CD14-positive monocyte (primary cell): Measurements from ENCODE around the gene SLC22A4. TPM values are rescaled to one million over a fixed set of nuclear protein-coding genes. Genes with fewer than 3 reads are reported as not detected.

Experiments
- DNase-seq, 3 donors: peaks; one replicate each; pipeline ENCODE4 v3.0.0-alpha.2; 2011 to 2022
- H2AFZ ChIP-seq: 2 replicates; pipeline ENCODE4 v1.6.0; 2012; ENCODE audit warnings: mild to moderate bottlenecking, low read depth, low read length, inconsistent platforms; ENCODE audit not compliant: insufficient read depth, poor library complexity, severe bottlenecking
- H3K27ac ChIP-seq, 2 donors: 1 replicate in 1 of 2; 2 replicates in 1 of 2; pipeline ENCODE4 v1.5.1; 2012 to 2013; ENCODE audit warnings: low read length in 2 of 2, control low read depth in 1 of 2, inconsistent platforms in 1 of 2, low read depth in 1 of 2, mild to moderate bottlenecking in 1 of 2
- H3K27me3 ChIP-seq, 2 donors: one replicate each; pipeline versions ENCODE4 v1.6.0 to v1.6.1; 2011 to 2013; ENCODE audit warnings: low read length in 2 of 2; ENCODE audit not compliant: control insufficient read depth in 2 of 2, insufficient read depth in 2 of 2
- H3K36me3 ChIP-seq, 2 donors: replicated peaks in 1 of 2; 1 replicate in 1 of 2; 2 replicates in 1 of 2; pipeline versions ENCODE4 v1.5.1 to v1.6.1; 2012 to 2013; ENCODE audit warnings: low read length in 2 of 2, control low read depth in 1 of 2, inconsistent platforms in 1 of 2, mild to moderate bottlenecking in 1 of 2; ENCODE audit not compliant: insufficient read depth in 2 of 2, control insufficient read depth in 1 of 2
- H3K4me1 ChIP-seq, 2 donors: 1 replicate in 1 of 2; 2 replicates in 1 of 2; pipeline versions ENCODE4 v1.5.1 to v1.6.1; 2012 to 2013; ENCODE audit warnings: low read length in 2 of 2, control low read depth in 1 of 2, inconsistent platforms in 1 of 2, mild to moderate bottlenecking in 1 of 2, moderate library complexity in 1 of 2; ENCODE audit not compliant: insufficient read depth in 2 of 2, control insufficient read depth in 1 of 2
- H3K4me2 ChIP-seq: replicated peaks from 2 replicates; pipeline ENCODE3; 2012; ENCODE audit warnings: low read length, moderate library complexity, mild to moderate bottlenecking; ENCODE audit not compliant: poor library complexity, severe bottlenecking; ENCODE audit errors: extremely low read depth
- H3K4me3 ChIP-seq, 3 experiments: fragments of 200-600 bp in 1 of 3; sonication (generic) in 1 of 3; replicated peaks in 1 of 3; 1 replicate in 2 of 3; 2 replicates in 1 of 3; pipeline ENCODE4 v1.5.1; 2011 to 2013; ENCODE audit warnings: low read length in 3 of 3, mild to moderate bottlenecking in 3 of 3, control low read depth in 2 of 3, low read depth in 2 of 3, inconsistent platforms in 1 of 3, moderate library complexity in 1 of 3
- H3K79me2 ChIP-seq: 2 replicates; pipeline ENCODE4 v1.6.0; 2012; ENCODE audit warnings: mild to moderate bottlenecking, control low read depth, inconsistent platforms, low read length, moderate library complexity; ENCODE audit not compliant: insufficient read depth
- H3K9ac ChIP-seq: 2 replicates; pipeline ENCODE4 v1.6.0; 2017; ENCODE audit warnings: low read length, mild to moderate bottlenecking; ENCODE audit not compliant: insufficient read depth, poor library complexity, severe bottlenecking
- H3K9me3 ChIP-seq, 2 donors: replicated peaks in 1 of 2; 1 replicate in 1 of 2; 2 replicates in 1 of 2; pipeline versions ENCODE4 v1.5.1 to v1.6.1; 2012 to 2013; ENCODE audit warnings: low read length in 2 of 2, control low read depth in 1 of 2; ENCODE audit not compliant: control insufficient read depth in 1 of 2, insufficient read depth in 1 of 2
- H4K20me1 ChIP-seq: 2 replicates; pipeline ENCODE4 v1.6.0; 2012; ENCODE audit warnings: mild to moderate bottlenecking, low read length, control low read depth, moderate library complexity; ENCODE audit not compliant: insufficient read depth
- H3K27ac Mint-ChIP-seq, 7 donors: one replicate each; pipeline ENCODE4 v1.8.0; 2020; ENCODE audit warnings: mild to moderate bottlenecking in 7 of 7, mixed read lengths in 7 of 7, moderate library complexity in 6 of 7, inconsistent platforms in 2 of 7
- H3K27me3 Mint-ChIP-seq, 3 donors: one replicate each; pipeline ENCODE4 v1.8.0; 2021 to 2022; ENCODE audit warnings: low read depth in 3 of 3, mild to moderate bottlenecking in 3 of 3, mixed read lengths in 3 of 3, moderate library complexity in 3 of 3, inconsistent platforms in 1 of 3
- H3K36me3 Mint-ChIP-seq, 2 donors: one replicate each; pipeline ENCODE4 v1.8.0; 2020; ENCODE audit warnings: mixed read lengths in 2 of 2, inconsistent platforms in 1 of 2, mild to moderate bottlenecking in 1 of 2
- H3K4me1 Mint-ChIP-seq: one replicate; pipeline ENCODE4 v1.8.0; 2020; ENCODE audit warnings: mild to moderate bottlenecking, mixed read lengths
- H3K4me3 Mint-ChIP-seq, 2 donors: one replicate each; pipeline ENCODE4 v1.8.0; 2020; ENCODE audit warnings: mild to moderate bottlenecking in 2 of 2, mixed read lengths in 2 of 2, moderate library complexity in 1 of 2
- H3K9me3 Mint-ChIP-seq, 7 donors: one replicate each; pipeline ENCODE4 v1.8.0; 2020 to 2022; ENCODE audit warnings: mixed read lengths in 7 of 7, mild to moderate bottlenecking in 6 of 7, moderate library complexity in 6 of 7, inconsistent platforms in 2 of 7
- CTCF ChIP-seq: fragments of 200-600 bp; IDR thresholded peaks from one replicate; pipeline ENCODE4 v1.8.0; 2022; ENCODE audit warnings: antibody characterized with exemption, mild to moderate bottlenecking
- WGBS: methylation state at CpG from one replicate; pipeline ENCODE4 v1.1.5; 2013; ENCODE audit warnings: missing lambda C conversion rate; ENCODE audit not compliant: insufficient coverage; 5-methylcytosine and 5-hydroxymethylcytosine counted together
- intact Hi-C, 2 donors: fragments of 100-400 bp; cut with micrococcal nuclease; formaldehyde crosslinking; loops; one replicate each; pipeline versions ENCODE4 v1.15.0 to v1.15.1; 2023
- polyA plus RNA-seq, 3 donors: library from polyadenylated mRNA; depleted of rRNA in 1 of 3; unstranded in 2 of 3; stranded (reverse) in 1 of 3; fragments of 300-500 nt in 2 of 3; fragments of >200 nt in 1 of 3; fragmentation: Illumina TruSeq in 2 of 3; gene quantifications; 1 replicate in 2 of 3; 2 replicates in 1 of 3; pipeline ENCODE4 v1.2.3, GENCODE V29; 2012 to 2021

Gene SLC22A4
- polyA plus RNA-seq, 3 donors = 7.2 to 13.0 (median 12.2) TPM

DNA sequence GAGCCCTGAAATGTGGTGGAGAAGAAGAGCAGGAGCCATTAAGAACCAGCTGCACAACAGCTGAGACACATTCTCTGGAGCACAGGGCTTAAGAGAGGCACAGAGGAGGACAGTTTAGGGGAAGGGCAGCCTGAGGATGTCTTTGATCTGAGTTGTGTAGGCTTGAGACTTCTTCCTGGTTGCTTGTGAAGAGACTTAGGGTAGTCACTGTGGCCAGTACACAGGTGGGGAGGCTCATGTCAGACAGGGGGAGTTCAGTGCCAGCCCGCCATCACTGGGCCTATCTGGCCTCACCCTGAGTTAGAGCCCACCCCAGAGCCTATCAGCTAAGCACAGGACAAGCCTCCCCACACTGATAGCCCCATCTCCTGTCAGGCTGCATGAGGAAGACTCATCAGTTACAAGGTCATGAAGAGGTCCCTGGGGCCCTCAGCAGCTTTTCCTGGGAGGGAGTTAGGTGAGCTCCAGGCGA is 19.8 kb downstream of the SLC22A4 start:
- no peak overlapping the region for H2AFZ ChIP-seq
- H3K4me1 ChIP-seq = no peaks in the 10 kb centered on the region
- DNase-seq = no peak
- no peaks in the 10 kb centered on the region for H3K27me3 Mint-ChIP-seq
- no peak overlapping the region for H3K4me3 Mint-ChIP-seq
- no peak overlapping the region for H3K9ac ChIP-seq
- no peak overlapping the region for H3K4me3 ChIP-seq
- H4K20me1 ChIP-seq = peaks cover 53% of the 10 kb centered on the region
- H3K9me3 ChIP-seq = no peaks in the 10 kb centered on the region
- peaks cover 13% of the 10 kb centered on the region for H3K4me1 Mint-ChIP-seq
- intact Hi-C loops = no loop called here
- H3K36me3 ChIP-seq = peaks cover 26 to 73% of the 10 kb centered on the region in 2 donors
- H3K27ac Mint-ChIP-seq = peak overlapping the region in 5 of 7 donors; percentile 3 to 70 (median 41)
- TF ChIP-seq CTCF = no peak
- H3K36me3 Mint-ChIP-seq = peaks cover 54 to 79% of the 10 kb centered on the region in 2 donors
- 100% methylated on average over 1 of the region's 2 CpGs for WGBS
- H3K27ac ChIP-seq = no peak overlapping the region
- H3K27me3 ChIP-seq = no peaks in the 10 kb centered on the region
- H3K79me2 ChIP-seq = peaks cover 18% of the 10 kb centered on the region
- H3K9me3 Mint-ChIP-seq = no peaks in the 10 kb centered on the region
- no peak overlapping the region for H3K4me2 ChIP-seq

DNA sequence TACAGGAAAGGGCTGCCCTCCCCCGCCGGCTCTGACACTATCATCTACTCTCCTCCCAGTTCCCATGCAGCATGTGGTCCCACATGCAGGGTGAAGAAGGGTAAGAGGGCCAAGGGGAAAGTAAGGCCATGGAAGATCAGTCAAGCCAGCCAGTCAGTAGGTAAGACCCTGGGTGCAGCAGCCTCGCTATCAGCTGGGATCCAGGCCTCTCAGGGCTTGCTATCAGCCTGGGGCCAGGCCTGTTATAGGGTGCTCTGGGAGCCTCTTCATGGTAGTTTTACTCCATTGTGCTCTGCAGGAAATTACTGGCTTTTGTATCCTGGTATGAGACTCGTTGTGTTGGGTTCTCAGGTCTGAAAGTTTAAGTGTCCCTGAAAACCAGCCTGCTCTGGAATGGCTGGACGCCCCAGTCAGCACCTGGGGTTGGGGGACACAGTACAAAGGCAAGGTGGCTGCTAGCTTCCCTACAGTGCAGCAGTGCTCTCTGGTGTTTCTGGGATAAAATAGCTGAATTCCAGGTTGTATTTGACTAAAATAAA is 21.4 kb downstream of the SLC22A4 start:
- H3K9me3 ChIP-seq = no peaks in the 10 kb centered on the region
- H4K20me1 ChIP-seq = peaks cover 37% of the 10 kb centered on the region
- Mint-ChIP-seq H3K4me3 (no peak overlapping the region), H3K9me3 (no peaks in the 10 kb centered on the region), H3K36me3 (peaks cover 61 to 81% of the 10 kb centered on the region in 2 donors), H3K27ac (peak overlapping the region in 5 of 7 donors; percentile 29 to 63 (median 56)), H3K4me1 (peaks cover 3% of the 10 kb centered on the region), H3K27me3 (no peaks in the 10 kb centered on the region)
- H3K4me2 ChIP-seq = no peak overlapping the region
- no peak overlapping the region for H3K4me3 ChIP-seq
- H3K4me1 ChIP-seq = no peaks in the 10 kb centered on the region
- no peak for TF ChIP-seq CTCF
- H3K36me3 ChIP-seq = peaks cover 26 to 81% of the 10 kb centered on the region in 2 donors
- H3K9ac ChIP-seq = no peak overlapping the region
- peak overlapping the region in 1 of 2 donors; percentile 12 for H3K27ac ChIP-seq
- no peak overlapping the region for H2AFZ ChIP-seq
- H3K79me2 ChIP-seq = peaks cover 3% of the 10 kb centered on the region
- H3K27me3 ChIP-seq = no peaks in the 10 kb centered on the region
- DNase-seq = no peak
- intact Hi-C loops = no loop called here
- WGBS = 88% methylated on average over 3 of the region's 5 CpGs
